OCI-LY7 (cell line): ENCODE measurements around the gene LCE2C. TPM values are rescaled to one million over a fixed set of nuclear protein-coding genes. Genes with fewer than 3 reads are reported as not detected.

ENCODE experiments used
- BruUV-seq: library from RNA; stranded (reverse); fragments of 400-500 nt; replicated peaks from 2 replicates; lab custom pipeline; 2021; lab: Mats Ljungman, UMichigan
- CTCF ChIA-PET: fragments of 300-600 bp; sonication (Branson Sonifier 250); formaldehyde crosslinking; loops from one replicate; lab custom pipeline; 2022; ENCODE audit warnings: antibody characterized with exemption; ENCODE audit not compliant: unreplicated experiment; lab: Charles Lee
- POLR2A ChIA-PET: fragments of 300-600 bp; sonication (Branson Sonifier 250); formaldehyde crosslinking; loops from one replicate; lab custom pipeline; 2022; ENCODE audit warnings: antibody characterized with exemption; lab: Charles Lee
- DNase-seq: peaks from one replicate; pipeline ENCODE4 v3.0.0-alpha.2; 2015; ENCODE audit warnings: low spot score
- H2AFZ ChIP-seq: fragments of 200-600 bp; sonication (generic), shearing (Covaris generic); 2 replicates; pipeline ENCODE4 v1.6.1; 2014; ENCODE audit warnings: mild to moderate bottlenecking, antibody characterized with exemption, low read length, moderate library complexity
- H3K27ac ChIP-seq: fragments of 200-600 bp; sonication (generic); 2 replicates; pipeline ENCODE4 v1.5.1; 2014; ENCODE audit warnings: mixed run types, low read depth, mild to moderate bottlenecking, moderate library complexity, low read length, inconsistent platforms; ENCODE audit not compliant: poor library complexity, severe bottlenecking
- H3K36me3 ChIP-seq: fragments of 200-600 bp; sonication (generic); 2 replicates; pipeline ENCODE4 v1.6.1; 2014; ENCODE audit warnings: mild to moderate bottlenecking, antibody characterized with exemption, low read length, moderate library complexity, mixed read lengths; ENCODE audit not compliant: insufficient read depth
- H3K4me1 ChIP-seq: fragments of 200-600 bp; sonication (generic); 2 replicates; pipeline ENCODE4 v1.5.1; 2014; ENCODE audit warnings: mild to moderate bottlenecking, low read length; ENCODE audit not compliant: insufficient read depth, poor library complexity, severe bottlenecking
- H3K4me2 ChIP-seq: fragments of 200-600 bp; sonication (generic); 2 replicates; pipeline ENCODE4 v1.6.1; 2014; ENCODE audit warnings: mild to moderate bottlenecking, low read length
- H3K4me3 ChIP-seq: fragments of 200-600 bp; sonication (generic); 2 replicates; pipeline ENCODE4 v1.5.1; 2014; ENCODE audit warnings: mild to moderate bottlenecking, low read depth, low read length; ENCODE audit not compliant: poor library complexity, severe bottlenecking
- H3K79me2 ChIP-seq: fragments of 200-600 bp; sonication (generic); 2 replicates; pipeline ENCODE4 v1.6.1; 2016; ENCODE audit warnings: low read depth, mild to moderate bottlenecking, low read length, moderate library complexity, mixed read lengths; ENCODE audit not compliant: insufficient read depth
- H3K9me2 ChIP-seq: fragments of 200-600 bp; sonication (generic); 2 replicates; pipeline ENCODE4 v1.6.1; 2016; ENCODE audit warnings: mild to moderate bottlenecking, low read length, mixed read lengths; ENCODE audit not compliant: insufficient read depth
- H3K9me3 ChIP-seq: fragments of 200-600 bp; sonication (generic); 2 replicates; pipeline ENCODE4 v1.6.1; 2014; ENCODE audit warnings: mild to moderate bottlenecking, mixed run types, low read length, mixed read lengths
- H4K20me1 ChIP-seq: fragments of 200-600 bp; sonication (generic); 2 replicates; pipeline ENCODE4 v1.6.1; 2014; ENCODE audit warnings: mild to moderate bottlenecking, antibody characterized with exemption, low read length, moderate library complexity, mixed read lengths; ENCODE audit not compliant: insufficient read depth
- EZH2phosphoT487 ChIP-seq: fragments of 200-600 bp; sonication (generic); IDR thresholded peaks from 2 replicates; pipeline ENCODE4 v1.6.1; 2018; ENCODE audit warnings: low read depth, borderline replicate concordance, mild to moderate bottlenecking, mixed run types, antibody characterized with exemption, low read length, moderate library complexity, mixed read lengths
- intact Hi-C: fragments of 100-400 bp; cut with micrococcal nuclease; formaldehyde crosslinking; loops from one replicate; pipeline ENCODE4 v1.10.0; 2022; ENCODE audit not compliant: unreplicated experiment
- total RNA-seq, 2 experiments: library from RNA; depleted of rRNA in 1 of 2; stranded (reverse); fragments of >200 nt in 1 of 2; shearing (Covaris generic) in 1 of 2; gene quantifications; 2 replicates each; pipeline ENCODE4 v1.2.3, GENCODE V29; 2014 to 2022
- TF ChIP-seq, protein P1 (sequence below): fragments of 200-600 bp; sonication (generic); conservative IDR thresholded peaks from 2 replicates; pipeline ENCODE4 v1.5.1; 2014; ENCODE audit warnings: mild to moderate bottlenecking, antibody characterized with exemption, low read length, moderate library complexity, mixed read lengths

LCE2C gene
- total RNA-seq, 2 experiments from 2014 or later: not detected

GRCh38 chr1:152725261-152725660 is 50.2 kb downstream of the LCE2C start:
- Histone ChIP-seq H3K79me2 (no peaks in the 10 kb centered on the region), H3K4me2 (no peak overlapping the region), H2AFZ (no peak overlapping the region), H3K9me2 (no peaks in the 10 kb centered on the region), H3K36me3 (no peaks in the 10 kb centered on the region), H4K20me1 (no peaks in the 10 kb centered on the region), H3K9me3 (no peaks in the 10 kb centered on the region), H3K4me1 (no peaks in the 10 kb centered on the region), H3K27ac (no peak overlapping the region), H3K4me3 (no peak overlapping the region)
- no TSS peak for BruUV-seq
- TF ChIP-seq EZH2phosphoT487: no peak
- TF ChIP-seq, protein P1, sequence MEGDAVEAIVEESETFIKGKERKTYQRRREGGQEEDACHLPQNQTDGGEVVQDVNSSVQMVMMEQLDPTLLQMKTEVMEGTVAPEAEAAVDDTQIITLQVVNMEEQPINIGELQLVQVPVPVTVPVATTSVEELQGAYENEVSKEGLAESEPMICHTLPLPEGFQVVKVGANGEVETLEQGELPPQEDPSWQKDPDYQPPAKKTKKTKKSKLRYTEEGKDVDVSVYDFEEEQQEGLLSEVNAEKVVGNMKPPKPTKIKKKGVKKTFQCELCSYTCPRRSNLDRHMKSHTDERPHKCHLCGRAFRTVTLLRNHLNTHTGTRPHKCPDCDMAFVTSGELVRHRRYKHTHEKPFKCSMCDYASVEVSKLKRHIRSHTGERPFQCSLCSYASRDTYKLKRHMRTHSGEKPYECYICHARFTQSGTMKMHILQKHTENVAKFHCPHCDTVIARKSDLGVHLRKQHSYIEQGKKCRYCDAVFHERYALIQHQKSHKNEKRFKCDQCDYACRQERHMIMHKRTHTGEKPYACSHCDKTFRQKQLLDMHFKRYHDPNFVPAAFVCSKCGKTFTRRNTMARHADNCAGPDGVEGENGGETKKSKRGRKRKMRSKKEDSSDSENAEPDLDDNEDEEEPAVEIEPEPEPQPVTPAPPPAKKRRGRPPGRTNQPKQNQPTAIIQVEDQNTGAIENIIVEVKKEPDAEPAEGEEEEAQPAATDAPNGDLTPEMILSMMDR: no peak
- ChIA-PET CTCF (no interaction called here), POLR2A (no interaction called here)
- intact Hi-C loops: no loop called here
- no peak for DNase-seq

Other genes with a start within 250 kb of the LCE2C start
- not detected in 2 replicates for gene LCE5A, start 164.5 kb upstream of the LCE2C start, total RNA-seq (2014; rRNA removed; shearing (Covaris generic))
- gene LCE5A, start 164.5 kb upstream of the LCE2C start, total RNA-seq (2022): not detected in 2 replicates
- not detected in 2 replicates for gene CRCT1, start 160.8 kb upstream of the LCE2C start, total RNA-seq (2014; rRNA removed; shearing (Covaris generic))
- gene CRCT1, start 160.8 kb upstream of the LCE2C start, total RNA-seq (2022): not detected in 2 replicates
- gene LCE3E, start 108.5 kb upstream of the LCE2C start, total RNA-seq (2014; rRNA removed; shearing (Covaris generic)): not detected in 2 replicates
- not detected in 2 replicates for gene LCE3E, start 108.5 kb upstream of the LCE2C start, total RNA-seq (2022)
- gene LCE3D, start 94.8 kb upstream of the LCE2C start, total RNA-seq (2014; rRNA removed; shearing (Covaris generic)): not detected in 2 replicates
- not detected in 2 replicates for gene LCE3D, start 94.8 kb upstream of the LCE2C start, total RNA-seq (2022)
- gene LCE3C, start 75.0 kb upstream of the LCE2C start, total RNA-seq (2014; rRNA removed; shearing (Covaris generic)): not detected in 2 replicates
- not detected in 2 replicates for gene LCE3C, start 75.0 kb upstream of the LCE2C start, total RNA-seq (2022)
- not detected in 2 replicates for gene LCE3B, start 61.5 kb upstream of the LCE2C start, total RNA-seq (2014; rRNA removed; shearing (Covaris generic))
- not detected in 2 replicates for gene LCE3B, start 61.5 kb upstream of the LCE2C start, total RNA-seq (2022)
- not detected in 2 replicates for gene LCE3A, start 52.2 kb upstream of the LCE2C start, total RNA-seq (2014; rRNA removed; shearing (Covaris generic))
- not detected in 2 replicates for gene LCE3A, start 52.2 kb upstream of the LCE2C start, total RNA-seq (2022)
- not detected in 2 replicates for gene LCE2D, start 11.9 kb upstream of the LCE2C start, total RNA-seq (2014; rRNA removed; shearing (Covaris generic))
- not detected in 2 replicates for gene LCE2D, start 11.9 kb upstream of the LCE2C start, total RNA-seq (2022)
- gene LCE2B, start 10.8 kb downstream of the LCE2C start, total RNA-seq (2014; rRNA removed; shearing (Covaris generic)): not detected in 2 replicates
- not detected in 2 replicates for gene LCE2B, start 10.8 kb downstream of the LCE2C start, total RNA-seq (2022)
- not detected in 2 replicates for gene LCE2A, start 23.1 kb downstream of the LCE2C start, total RNA-seq (2014; rRNA removed; shearing (Covaris generic))
- not detected in 2 replicates for gene LCE2A, start 23.1 kb downstream of the LCE2C start, total RNA-seq (2022)
- gene LCE4A, start 32.9 kb downstream of the LCE2C start, total RNA-seq (2014; rRNA removed; shearing (Covaris generic)): not detected in 2 replicates
- not detected in 2 replicates for gene LCE4A, start 32.9 kb downstream of the LCE2C start, total RNA-seq (2022)
- not detected in 2 replicates for gene KPRP, start 82.7 kb downstream of the LCE2C start, total RNA-seq (2014; rRNA removed; shearing (Covaris generic))
- not detected in 2 replicates for gene KPRP, start 82.7 kb downstream of the LCE2C start, total RNA-seq (2022)
- not detected in 2 replicates for gene LCE1F, start 99.9 kb downstream of the LCE2C start, total RNA-seq (2014; rRNA removed; shearing (Covaris generic))
- not detected in 2 replicates for gene LCE1F, start 99.9 kb downstream of the LCE2C start, total RNA-seq (2022)
- not detected in 2 replicates for gene LCE1E, start 111.0 kb downstream of the LCE2C start, total RNA-seq (2014; rRNA removed; shearing (Covaris generic))
- gene LCE1E, start 111.0 kb downstream of the LCE2C start, total RNA-seq (2022): not detected in 2 replicates
- gene LCE1D, start 121.4 kb downstream of the LCE2C start, total RNA-seq (2014; rRNA removed; shearing (Covaris generic)): not detected in 2 replicates
- gene LCE1D, start 121.4 kb downstream of the LCE2C start, total RNA-seq (2022): not detected in 2 replicates
- gene LCE1C, start 131.4 kb downstream of the LCE2C start, total RNA-seq (2014; rRNA removed; shearing (Covaris generic)): not detected in 2 replicates
- not detected in 2 replicates for gene LCE1C, start 131.4 kb downstream of the LCE2C start, total RNA-seq (2022)
- gene LCE1B, start 136.7 kb downstream of the LCE2C start, total RNA-seq (2014; rRNA removed; shearing (Covaris generic)): not detected in 2 replicates
- not detected in 2 replicates for gene LCE1B, start 136.7 kb downstream of the LCE2C start, total RNA-seq (2022)
- gene LCE1A, start 152.2 kb downstream of the LCE2C start, total RNA-seq (2014; rRNA removed; shearing (Covaris generic)): not detected in 2 replicates
- not detected in 2 replicates for gene LCE1A, start 152.2 kb downstream of the LCE2C start, total RNA-seq (2022)
- not detected in 2 replicates for gene LCE6A, start 167.6 kb downstream of the LCE2C start, total RNA-seq (2014; rRNA removed; shearing (Covaris generic))
- gene LCE6A, start 167.6 kb downstream of the LCE2C start, total RNA-seq (2022): not detected in 2 replicates
- gene LCE7A, start 184.7 kb downstream of the LCE2C start, total RNA-seq (2014; rRNA removed; shearing (Covaris generic)): not detected in 2 replicates
- gene LCE7A, start 184.7 kb downstream of the LCE2C start, total RNA-seq (2022): not detected in 2 replicates
- gene SMCP, start 203.0 kb downstream of the LCE2C start, total RNA-seq (2014; rRNA removed; shearing (Covaris generic)): not detected in 2 replicates
- gene SMCP, start 203.0 kb downstream of the LCE2C start, total RNA-seq (2022): not detected in 2 replicates
- not detected in 2 replicates for gene IVL, start 233.3 kb downstream of the LCE2C start, total RNA-seq (2014; rRNA removed; shearing (Covaris generic))
- not detected in 2 replicates for gene IVL, start 233.3 kb downstream of the LCE2C start, total RNA-seq (2022)